Adrenal gland (tissue), 5 donors: ENCODE measurements around the gene OSBPL2.

Experiments
- POLR2A ChIP-seq, 2 donors: fragments of 450-650 bp; IDR thresholded peaks; one replicate each; pipeline ENCODE4 v1.6.1; 2017; ENCODE audit warnings: antibody characterized with exemption in 2 of 2, mild to moderate bottlenecking in 2 of 2, moderate library complexity in 1 of 2
- TF ChIP-seq, protein P1 (sequence below), 6 experiments: fragments of 450-650 bp in 4 of 6; fragments of 200-600 bp in 2 of 6; sonication (generic) in 1 of 6; IDR thresholded peaks; 1 replicate in 5 of 6; 2 replicates in 1 of 6; pipeline versions ENCODE4 v1.5.1 to v1.8.0; 2016 to 2021; ENCODE audit warnings: antibody characterized with exemption in 6 of 6, mild to moderate bottlenecking in 2 of 6, moderate library complexity in 1 of 6
- donor health status: DM: no; HTN: no; CAD: no.

DNA sequence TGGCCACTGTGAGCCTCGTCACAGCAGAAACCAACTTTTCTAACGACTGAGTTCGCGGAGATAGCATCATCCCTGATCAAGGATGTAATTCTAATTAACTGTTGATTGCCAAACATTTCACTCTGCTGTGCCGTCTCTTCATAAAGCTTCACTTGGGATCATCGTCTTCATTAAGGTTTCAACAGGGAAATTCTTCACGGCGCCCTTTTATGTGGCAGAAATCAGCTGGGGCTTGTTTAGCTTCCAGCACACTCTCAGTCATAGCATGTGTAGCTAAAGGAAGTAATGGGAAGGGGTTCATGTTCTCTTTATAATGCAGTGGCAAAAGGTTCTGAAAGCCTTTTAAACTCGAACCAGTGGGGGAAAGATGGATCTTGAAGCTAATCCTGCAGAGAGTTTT, 55.6 kb downstream of the OSBPL2 start:
- TF ChIP-seq POLR2A (IDR thresholded peaks at IDR 0.05), result no peak
- TF ChIP-seq, protein P1, sequence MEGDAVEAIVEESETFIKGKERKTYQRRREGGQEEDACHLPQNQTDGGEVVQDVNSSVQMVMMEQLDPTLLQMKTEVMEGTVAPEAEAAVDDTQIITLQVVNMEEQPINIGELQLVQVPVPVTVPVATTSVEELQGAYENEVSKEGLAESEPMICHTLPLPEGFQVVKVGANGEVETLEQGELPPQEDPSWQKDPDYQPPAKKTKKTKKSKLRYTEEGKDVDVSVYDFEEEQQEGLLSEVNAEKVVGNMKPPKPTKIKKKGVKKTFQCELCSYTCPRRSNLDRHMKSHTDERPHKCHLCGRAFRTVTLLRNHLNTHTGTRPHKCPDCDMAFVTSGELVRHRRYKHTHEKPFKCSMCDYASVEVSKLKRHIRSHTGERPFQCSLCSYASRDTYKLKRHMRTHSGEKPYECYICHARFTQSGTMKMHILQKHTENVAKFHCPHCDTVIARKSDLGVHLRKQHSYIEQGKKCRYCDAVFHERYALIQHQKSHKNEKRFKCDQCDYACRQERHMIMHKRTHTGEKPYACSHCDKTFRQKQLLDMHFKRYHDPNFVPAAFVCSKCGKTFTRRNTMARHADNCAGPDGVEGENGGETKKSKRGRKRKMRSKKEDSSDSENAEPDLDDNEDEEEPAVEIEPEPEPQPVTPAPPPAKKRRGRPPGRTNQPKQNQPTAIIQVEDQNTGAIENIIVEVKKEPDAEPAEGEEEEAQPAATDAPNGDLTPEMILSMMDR (IDR thresholded peaks at IDR 0.05), result no peak
